HAP-1 (cell line): ENCODE results near the gene VGLL4.
"Not testable (repeated sequence)": the region's sequence is repeated elsewhere in the genome, so short reads cannot be mapped to it uniquely, and the experiment has no call there.

Experiments used
- DNase-seq, 2 experiments: peaks; one replicate each; pipeline ENCODE4 v3.0.0-alpha.2; 2016 to 2020; ENCODE audit warnings: low spot score in 2 of 2
- H3K27me3 ChIP-seq: fragments of 250-450 bp; sonication (Bioruptor Pico); 2 replicates; pipeline ENCODE4 v1.5.1; 2020; ENCODE audit warnings: low read depth, mild to moderate bottlenecking, moderate library complexity
- H3K36me3 ChIP-seq: fragments of 250-450 bp; sonication (Bioruptor Pico); replicated peaks from 2 replicates; pipeline ENCODE4 v1.5.1; 2020; ENCODE audit warnings: mild to moderate bottlenecking
- H3K4me1 ChIP-seq: fragments of 250-450 bp; sonication (Bioruptor Pico); 2 replicates; pipeline ENCODE4 v1.5.1; 2020; ENCODE audit warnings: mild to moderate bottlenecking
- H3K4me3 ChIP-seq: fragments of 250-450 bp; sonication (Bioruptor Pico); 2 replicates; pipeline ENCODE4 v1.5.1; 2020; ENCODE audit warnings: mild to moderate bottlenecking, moderate library complexity
- H3K9me3 ChIP-seq: fragments of 250-450 bp; sonication (Bioruptor Pico); 2 replicates; pipeline ENCODE4 v1.5.1; 2020; ENCODE audit warnings: mild to moderate bottlenecking, moderate library complexity
- in situ Hi-C: fragments of 300-500 bp; cut with MboI; formaldehyde crosslinking; loops from 3 replicates; pipeline ENCODE4 v1.14.3; 2020; ENCODE audit warnings: low sequenced_read_pairs, inconsistent platforms, mixed read lengths

VGLL4 gene

DNA sequence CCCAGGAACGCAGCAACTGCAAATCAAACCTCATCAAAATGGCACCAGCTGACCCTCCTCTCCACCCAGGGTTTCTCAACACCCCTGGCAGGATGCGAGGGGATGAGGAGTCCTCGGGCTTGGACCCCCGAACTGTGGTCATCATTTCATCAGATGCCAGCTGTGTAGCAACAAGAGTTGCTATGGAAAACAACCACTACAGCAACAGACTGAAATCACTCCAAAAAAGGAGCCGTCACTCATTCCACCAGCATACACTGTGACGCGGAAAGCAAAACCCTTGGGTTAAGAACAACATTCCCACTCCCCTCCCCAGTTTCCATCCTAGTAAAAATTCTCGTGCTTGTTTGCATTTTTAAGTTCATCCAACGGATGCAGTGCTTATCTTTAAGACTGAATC is 40.1 kb downstream of the VGLL4 start:
- H3K4me1 ChIP-seq: peaks cover 9% of the 10 kb centered on the region
- no peak overlapping the region for H3K4me3 ChIP-seq
- no peak for DNase-seq
- in situ Hi-C loops: no loop called here
- H3K9me3 ChIP-seq: no peaks in the 10 kb centered on the region
- no peaks in the 10 kb centered on the region for H3K27me3 ChIP-seq
- H3K36me3 ChIP-seq: no peaks in the 10 kb centered on the region; the same call in 1 of the 2 replicates

- Histone ChIP-seq H3K4me3 (no peak overlapping the region), H3K4me1 (peaks cover 7% of the 10 kb centered on the region), H3K9me3 (no peaks in the 10 kb centered on the region), H3K36me3 (no peaks in the 10 kb centered on the region; the same call in 1 of the 2 replicates), H3K27me3 (no peaks in the 10 kb centered on the region)
- in situ Hi-C loops: no loop called here
- DNase-seq: no peak
Measured at GRCh38 chr3:11602886-11603527, 40.7 kb downstream of the VGLL4 start.

DNA sequence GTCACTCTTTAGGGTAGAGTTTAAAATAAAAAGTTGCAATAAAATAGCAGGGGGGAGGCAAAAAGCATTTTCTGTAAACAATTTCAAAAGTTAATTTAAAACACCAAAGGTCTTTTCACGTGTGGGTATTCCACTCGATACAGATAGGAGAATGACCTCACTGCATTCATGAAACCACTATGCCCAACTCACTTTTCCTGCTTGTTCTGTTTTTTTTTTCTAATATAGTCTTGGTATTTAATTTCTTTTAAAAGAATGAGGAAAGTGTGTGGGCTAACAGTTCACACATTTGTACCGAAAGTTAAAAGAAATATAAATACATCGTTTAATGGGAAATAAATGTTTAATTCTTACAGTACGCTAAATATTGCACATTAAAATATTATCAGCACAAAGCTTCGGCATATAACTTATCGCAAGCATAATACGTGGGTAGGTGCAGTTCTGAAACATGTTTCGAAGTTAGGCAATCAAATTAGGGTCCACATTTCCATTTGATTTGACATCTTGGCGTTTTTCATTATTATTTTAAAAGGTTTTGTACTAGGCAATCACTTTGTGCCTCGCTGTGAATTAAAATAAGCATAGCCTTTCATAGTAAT is 41.4 kb downstream of the VGLL4 start:
- Histone ChIP-seq H3K4me3 (no peak overlapping the region), H3K27me3 (no peaks in the 10 kb centered on the region), H3K36me3 (peaks cover 1% of the 10 kb centered on the region), H3K4me1 (peaks cover 5% of the 10 kb centered on the region; the same call in 1 of the 2 replicates), H3K9me3 (no peaks in the 10 kb centered on the region; the same call in 1 of the 2 replicates)
- no peak for DNase-seq
- in situ Hi-C loops: no loop called here

DNA sequence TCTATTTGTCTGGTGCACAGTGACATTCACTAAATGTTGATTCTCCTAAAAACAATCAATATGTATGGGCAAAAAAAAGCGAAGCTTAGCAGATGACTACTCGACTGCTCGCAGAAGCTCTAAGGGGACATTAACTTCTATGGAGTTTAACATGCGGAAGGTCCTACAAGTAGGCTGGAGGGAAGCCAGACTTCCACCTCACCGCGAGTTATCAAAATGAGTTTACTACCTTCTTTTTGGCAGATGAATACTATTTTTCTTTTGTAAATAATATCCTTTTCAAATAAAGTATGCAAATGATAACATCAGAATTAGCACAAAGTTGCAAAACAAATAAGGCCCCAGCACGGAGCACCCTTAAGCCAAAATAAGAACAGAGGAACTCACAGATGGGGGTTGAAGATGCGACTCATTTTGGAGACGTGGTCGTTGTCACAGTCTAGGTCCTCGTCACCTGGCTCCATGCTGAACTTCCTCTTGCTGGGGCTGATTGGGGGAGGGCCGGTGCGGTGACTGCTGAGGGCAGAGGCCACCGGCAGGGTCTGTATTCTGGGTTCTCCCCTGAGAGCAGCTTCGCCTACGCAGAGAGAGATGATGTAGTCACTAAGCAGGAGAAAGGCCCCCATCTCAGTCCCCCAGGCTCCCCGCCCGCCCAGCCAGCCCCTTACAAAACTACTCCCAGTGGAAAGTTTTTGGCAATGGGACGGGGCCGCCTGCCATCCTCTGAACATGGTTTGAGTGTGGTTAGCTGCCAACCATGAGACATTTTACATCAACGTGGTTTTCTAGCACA is 42.1 kb downstream of the VGLL4 start:
- Histone ChIP-seq H3K4me1 (peaks cover 5% of the 10 kb centered on the region; the same call in 1 of the 2 replicates), H3K9me3 (no peaks in the 10 kb centered on the region; the same call in 1 of the 2 replicates), H3K27me3 (no peaks in the 10 kb centered on the region), H3K36me3 (peaks cover 6% of the 10 kb centered on the region), H3K4me3 (no peak overlapping the region)
- no peak for DNase-seq
- in situ Hi-C loops: no loop called here

- Histone ChIP-seq H3K36me3 (peaks cover 6% of the 10 kb centered on the region), H3K4me3 (no peak overlapping the region), H3K4me1 (peaks cover 5% of the 10 kb centered on the region; the same call in 1 of the 2 replicates), H3K27me3 (no peaks in the 10 kb centered on the region), H3K9me3 (no peaks in the 10 kb centered on the region; the same call in 1 of the 2 replicates)
- peak in 1 of 2 experiments; percentile 40 for DNase-seq
- in situ Hi-C loops: no loop called here
Measured at GRCh38 chr3:11600501-11601282, 43.0 kb downstream of the VGLL4 start.

DNA sequence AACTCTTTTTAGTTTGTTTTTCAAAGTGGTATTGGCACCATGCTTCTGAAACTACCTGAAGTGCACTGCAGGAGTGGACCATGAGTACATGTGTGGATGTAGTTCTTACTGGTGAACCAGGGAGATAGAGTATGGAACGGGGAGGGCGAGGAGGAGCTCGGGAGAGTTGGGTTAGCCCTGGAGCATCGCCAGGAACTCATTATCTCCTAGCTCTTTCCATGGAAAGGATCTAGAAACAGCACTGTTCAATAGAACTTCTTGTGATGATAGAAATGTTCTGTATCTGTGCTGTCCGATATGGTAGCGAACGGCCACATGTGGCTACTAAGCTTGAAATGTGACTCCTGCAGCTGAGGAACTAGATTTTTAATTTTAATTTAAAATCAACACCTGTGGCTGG is 47.3 kb downstream of the VGLL4 start:
- H3K4me1 ChIP-seq: peaks cover 28% of the 10 kb centered on the region
- in situ Hi-C loops: no loop called here
- DNase-seq: no peak

DNA sequence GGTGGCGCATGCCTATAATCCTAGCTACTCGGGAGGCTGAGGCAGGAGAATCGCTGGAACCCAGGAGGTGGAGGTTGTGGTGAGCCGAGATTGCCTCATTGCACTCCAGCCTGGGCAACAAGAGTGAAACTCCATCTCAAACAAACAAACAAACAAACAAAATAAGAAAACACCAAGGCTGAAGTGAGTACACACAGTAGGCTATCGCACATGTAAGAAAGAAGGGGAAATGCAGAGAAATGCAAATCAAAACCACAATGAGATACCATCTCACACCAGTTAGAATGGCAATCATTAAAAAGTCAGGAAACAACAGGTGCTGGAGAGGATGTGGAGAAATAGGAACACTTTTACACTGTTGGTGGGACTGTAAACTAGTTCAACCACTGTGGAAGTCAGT is 48.7 kb downstream of the VGLL4 start:
- H3K4me3 ChIP-seq, DNase-seq, in situ Hi-C loops, H3K9me3 ChIP-seq, H3K27me3 ChIP-seq: not testable (repeated sequence)
- peaks cover 14% of the 10 kb centered on the region for H3K36me3 ChIP-seq
- peaks cover 38% of the 10 kb centered on the region for H3K4me1 ChIP-seq

More for the DNA sequence above, 47.3 kb downstream of the VGLL4 start:
- Histone ChIP-seq H3K9me3 (no peaks in the 10 kb centered on the region; the same call in 1 of the 2 replicates), H3K4me3 (no peak overlapping the region), H3K27me3 (no peaks in the 10 kb centered on the region), H3K36me3 (peaks cover 6% of the 10 kb centered on the region)

DNA sequence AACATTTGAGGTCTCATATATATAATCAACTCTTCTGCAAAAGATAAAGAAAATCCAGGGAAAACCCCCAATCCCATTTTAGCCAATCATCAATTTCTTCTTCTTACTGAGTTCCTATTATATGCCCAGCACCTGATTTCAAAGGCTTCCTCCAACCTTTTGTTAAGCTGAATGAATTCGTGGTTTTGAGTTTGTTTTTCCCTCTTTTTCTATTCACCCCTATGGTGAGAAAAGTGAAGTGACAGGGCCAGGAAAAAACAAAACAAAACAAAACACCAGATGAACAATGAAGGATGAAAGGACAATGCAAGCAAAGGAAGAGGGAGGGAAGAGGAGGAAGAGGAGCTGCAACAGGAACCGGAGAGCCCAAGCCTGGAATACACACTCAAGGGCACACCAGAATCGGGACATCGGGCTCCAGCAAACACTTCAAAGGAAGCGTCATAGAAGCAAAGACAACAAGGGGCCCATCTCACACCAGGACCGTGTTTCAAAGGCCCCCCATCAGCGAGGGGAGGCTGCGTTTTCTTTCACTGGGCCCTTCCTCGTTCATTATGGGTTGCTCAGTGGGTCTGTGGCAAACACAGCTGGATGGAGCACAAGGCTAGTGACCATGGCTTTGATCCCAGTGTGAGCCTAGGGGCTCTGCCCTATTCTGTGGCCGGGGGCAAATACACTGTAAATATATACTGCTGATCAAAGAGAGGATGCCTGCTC is 50.2 kb downstream of the VGLL4 start:
- no peaks in the 10 kb centered on the region for H3K27me3 ChIP-seq
- in situ Hi-C loops: no loop called here
- peaks cover 36% of the 10 kb centered on the region for H3K4me1 ChIP-seq
- H3K4me3 ChIP-seq: no peak overlapping the region
- no peaks in the 10 kb centered on the region; the same call in 1 of the 2 replicates for H3K9me3 ChIP-seq
- H3K36me3 ChIP-seq: peaks cover 15% of the 10 kb centered on the region
- DNase-seq: peak in 1 of 2 experiments; percentile 46

DNA sequence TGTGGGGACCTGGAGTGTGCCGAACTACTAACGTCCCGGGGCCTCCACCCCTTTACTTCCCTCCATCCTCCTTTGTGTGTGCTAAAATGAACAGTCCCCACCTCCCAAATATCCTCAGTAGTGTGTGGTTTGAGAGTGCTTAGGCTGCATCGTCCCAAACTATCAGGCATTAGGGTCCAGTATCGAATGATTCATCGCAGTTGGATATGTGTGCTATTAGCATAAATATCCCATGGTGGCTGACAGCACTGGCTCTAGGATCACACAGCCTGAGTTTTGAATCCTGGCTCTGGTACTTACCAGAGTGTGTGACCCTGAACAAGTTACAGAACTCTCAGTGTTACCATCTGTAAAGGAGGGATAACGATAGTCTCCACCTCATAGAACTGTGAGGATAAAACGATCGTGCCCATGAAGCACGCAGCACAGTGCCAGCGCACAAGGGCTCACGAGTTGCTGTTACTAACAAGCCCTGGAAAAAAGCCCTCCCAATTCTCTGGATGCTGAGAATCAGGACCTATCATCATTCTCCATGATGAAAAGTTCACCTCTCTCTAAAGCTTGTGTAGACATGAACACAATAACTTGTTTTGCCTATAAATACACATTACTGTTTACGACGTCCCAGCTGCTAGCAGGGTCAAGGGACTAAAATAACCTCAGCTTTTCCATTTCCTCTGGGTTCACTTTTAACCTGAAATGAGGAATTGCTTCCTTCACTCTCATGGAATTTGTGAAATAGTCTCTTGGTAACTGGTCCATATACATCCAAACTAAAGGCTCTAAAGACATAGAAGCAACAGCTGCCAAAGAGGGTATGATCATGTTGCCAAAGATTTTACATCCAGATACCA is 51.0 kb downstream of the VGLL4 start:
- Histone ChIP-seq H3K9me3 (no peaks in the 10 kb centered on the region), H3K4me1 (peaks cover 36% of the 10 kb centered on the region), H3K27me3 (no peaks in the 10 kb centered on the region), H3K4me3 (no peak overlapping the region), H3K36me3 (peaks cover 15% of the 10 kb centered on the region)
- in situ Hi-C loops: no loop called here
- DNase-seq: peak in 1 of 2 experiments; percentile 21

DNA sequence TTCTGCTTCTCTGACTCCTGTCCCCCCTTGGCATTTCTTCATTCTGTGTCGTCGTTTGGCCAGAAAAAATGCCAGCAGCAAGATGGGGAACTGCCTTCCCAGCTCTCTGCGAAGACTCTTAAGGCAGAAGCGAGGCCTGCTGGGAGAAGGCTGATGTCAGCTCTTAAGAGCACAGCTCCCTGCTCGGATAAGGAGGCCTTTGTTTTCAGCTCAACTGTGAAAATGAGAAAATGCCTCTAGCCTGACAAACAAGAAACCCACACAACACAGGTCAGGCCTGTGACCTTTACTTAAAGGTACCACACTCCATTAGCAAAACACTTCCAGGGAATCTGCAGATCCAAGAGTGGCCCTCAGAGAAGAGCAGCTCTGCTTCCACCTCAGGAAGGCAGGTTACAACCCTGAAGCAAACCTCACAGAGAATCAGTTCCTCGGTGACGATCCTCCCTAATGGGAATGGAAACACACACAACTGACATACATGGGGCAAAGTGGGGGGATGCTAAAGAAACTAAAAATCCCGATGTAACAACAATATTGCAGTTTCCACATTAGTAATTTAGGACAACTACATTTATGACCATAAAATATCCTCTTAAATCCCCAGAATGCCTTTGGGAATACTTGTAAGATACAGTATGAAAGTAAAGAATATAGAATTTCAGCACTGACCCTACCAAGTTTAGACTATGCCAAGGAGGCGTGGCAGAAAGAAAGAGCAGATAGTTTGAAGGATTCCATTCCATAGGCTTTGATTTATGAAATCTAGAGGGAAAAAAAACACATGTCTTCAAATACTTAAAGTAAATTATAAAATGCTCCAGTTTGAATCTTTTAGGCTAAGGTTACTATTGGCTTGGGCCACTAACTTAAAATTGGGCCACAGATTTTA is 52.1 kb downstream of the VGLL4 start:
- in situ Hi-C loops: no loop called here
- Histone ChIP-seq H3K9me3 (no peaks in the 10 kb centered on the region), H3K27me3 (no peaks in the 10 kb centered on the region), H3K4me1 (peaks cover 36% of the 10 kb centered on the region), H3K36me3 (peaks cover 8% of the 10 kb centered on the region), H3K4me3 (no peak overlapping the region)
- DNase-seq: peak; percentile 72 to 85

DNA sequence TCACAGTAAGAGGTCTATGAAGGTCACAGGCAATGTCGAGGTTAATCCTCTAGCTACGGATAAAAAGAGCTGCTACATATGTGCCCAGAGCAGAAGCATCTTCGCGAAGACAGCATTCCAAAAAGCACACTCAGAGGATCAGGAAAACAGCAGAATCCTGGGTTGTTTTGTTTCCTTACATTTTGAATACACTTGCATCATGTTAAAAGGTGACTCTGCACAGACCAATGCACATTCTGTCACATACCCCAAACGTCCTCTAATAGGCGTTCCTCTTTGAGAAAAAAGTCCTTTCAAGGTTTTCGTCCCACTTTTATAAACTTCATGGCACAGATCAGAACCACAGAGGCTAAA is 52.7 kb downstream of the VGLL4 start:
- Histone ChIP-seq H3K4me3 (no peak overlapping the region), H3K36me3 (peaks cover 8% of the 10 kb centered on the region), H3K9me3 (no peaks in the 10 kb centered on the region), H3K4me1 (peaks cover 36% of the 10 kb centered on the region), H3K27me3 (no peaks in the 10 kb centered on the region)
- DNase-seq: no peak
- in situ Hi-C loops: no loop called here
